ENCODE measurements around the gene SDF2L1. TPM values are rescaled to one million over a fixed set of nuclear protein-coding genes. Genes with fewer than 3 reads are reported as not detected.
"Not testable (repeated sequence)": the region's sequence is repeated elsewhere in the genome, so short reads cannot be mapped to it uniquely, and the experiment has no call there.

SDF2L1 gene
- 10 to 100 TPM; 36.9 to 69.4 (median 39.1) TPM for polyA plus RNA-seq (ENCODE audit: low read depth in 6 of 6)

GRCh38 chr22:21641789-21642583 is at the start of gene SDF2L1:
Gene SDF2L1, plus strand, starts transcription at chr22:21642302. Its CDS starts 35 bp downstream, at chr22:21642337.
- Mint-ChIP-seq H3K27me3 (peaks cover 0 to 3% (median 0%) of the 10 kb centered on the region in 3 donors), H3K36me3 (peaks cover 0 to 4% of the 10 kb centered on the region in 2 donors), H3K4me3 (peak within 1 kb of the TSS; percentile 69 to 95 (median 90)), H3K4me1 (peaks cover 29 to 35% (median 34%) of the 10 kb centered on the region in 3 donors), H3K9me3 (no peaks in the 10 kb centered on the region), H3K27ac (peak within 1 kb of the TSS in 5 of 6 donors; percentile 48 to 93 (median 90))
- ATAC-seq (ENCODE audit: low read depth in 2 of 2) (peak; percentile 95 to 97), DNase-seq (peak; percentile 99)

- peak overlapping the region in 2 of 6 donors; percentile 29 to 49 for H3K27ac Mint-ChIP-seq
- no peak for ATAC-seq (ENCODE audit: low read depth in 2 of 2)
- DNase-seq = no peak
- H3K36me3 Mint-ChIP-seq = peaks cover 24 to 30% of the 10 kb centered on the region in 2 donors
- no peaks in the 10 kb centered on the region for H3K9me3 Mint-ChIP-seq
- no peaks in the 10 kb centered on the region for H3K27me3 Mint-ChIP-seq
- H3K4me3 Mint-ChIP-seq = peak overlapping the region in 1 of 8 donors; percentile 21
- peaks cover 56 to 77% (median 76%) of the 10 kb centered on the region in 3 donors for H3K4me1 Mint-ChIP-seq
Observed at GRCh38 chr22:21592422-21592821, 49.7 kb upstream of the SDF2L1 start.

- Mint-ChIP-seq H3K4me3 (peak overlapping the region in 2 of 8 donors; percentile 37 to 60), H3K4me1 (peaks cover 51 to 71% (median 69%) of the 10 kb centered on the region in 3 donors), H3K9me3 (no peaks in the 10 kb centered on the region), H3K27me3 (no peaks in the 10 kb centered on the region), H3K36me3 (peaks cover 28 to 30% of the 10 kb centered on the region in 2 donors), H3K27ac (peak overlapping the region; percentile 24 to 89 (median 36))
- ATAC-seq (ENCODE audit: low read depth in 2 of 2) (no peak), DNase-seq (no peak)
Observed at GRCh38 chr22:21593406-21594232, 48.5 kb upstream of the SDF2L1 start.

- H3K27ac Mint-ChIP-seq = peak overlapping the region in 3 of 6 donors; percentile 20 to 82 (median 72)
- DNase-seq (no peak), ATAC-seq (ENCODE audit: low read depth in 2 of 2) (no peak)
- H3K9me3 Mint-ChIP-seq = no peaks in the 10 kb centered on the region
- H3K27me3 Mint-ChIP-seq = no peaks in the 10 kb centered on the region
- no peak overlapping the region for H3K4me3 Mint-ChIP-seq
- peaks cover 56 to 72% (median 67%) of the 10 kb centered on the region in 3 donors for H3K4me1 Mint-ChIP-seq
- H3K36me3 Mint-ChIP-seq = peaks cover 28 to 37% of the 10 kb centered on the region in 2 donors
Observed at GRCh38 chr22:21594865-21595452, 47.1 kb upstream of the SDF2L1 start.

GRCh38 chr22:21596356-21597135 is 45.6 kb upstream of the SDF2L1 start:
- H3K36me3 Mint-ChIP-seq = peaks cover 28 to 37% of the 10 kb centered on the region in 2 donors
- not testable (repeated sequence) for H3K9me3 Mint-ChIP-seq; ATAC-seq (ENCODE audit: low read depth in 2 of 2); DNase-seq; H3K27me3 Mint-ChIP-seq; H3K4me3 Mint-ChIP-seq
- H3K4me1 Mint-ChIP-seq = peaks cover 42 to 63% (median 57%) of the 10 kb centered on the region in 3 donors
- peak overlapping the region in 1 of 6 donors; percentile 79 for H3K27ac Mint-ChIP-seq

GRCh38 chr22:21598302-21598701 is 43.8 kb upstream of the SDF2L1 start:
- H3K27ac Mint-ChIP-seq = peak overlapping the region in 1 of 6 donors; percentile 45
- H3K36me3 Mint-ChIP-seq = peaks cover 26 to 39% of the 10 kb centered on the region in 2 donors
- H3K9me3 Mint-ChIP-seq = peaks cover 0 to 3% (median 0%) of the 10 kb centered on the region in 7 donors
- no peak for ATAC-seq (ENCODE audit: low read depth in 2 of 2)
- H3K4me1 Mint-ChIP-seq = peaks cover 43 to 66% (median 54%) of the 10 kb centered on the region in 3 donors
- no peak for DNase-seq
- H3K4me3 Mint-ChIP-seq = no peak overlapping the region
- H3K27me3 Mint-ChIP-seq = no peaks in the 10 kb centered on the region

- ATAC-seq (ENCODE audit: low read depth in 2 of 2) (no peak), DNase-seq (no peak)
- Mint-ChIP-seq H3K27ac (peak overlapping the region in 4 of 6 donors; percentile 1 to 53 (median 39)), H3K9me3 (peaks cover 0 to 3% (median 0%) of the 10 kb centered on the region in 7 donors), H3K4me3 (peak overlapping the region in 1 of 8 donors; percentile 33), H3K36me3 (peaks cover 18 to 30% of the 10 kb centered on the region in 2 donors), H3K27me3 (no peaks in the 10 kb centered on the region), H3K4me1 (peaks cover 33 to 56% (median 51%) of the 10 kb centered on the region in 3 donors)
Observed at GRCh38 chr22:21599053-21599893, 42.8 kb upstream of the SDF2L1 start.

- H3K4me1 Mint-ChIP-seq = peaks cover 31 to 67% (median 58%) of the 10 kb centered on the region in 3 donors
- no peak overlapping the region for H3K4me3 Mint-ChIP-seq
- H3K27ac Mint-ChIP-seq = peak overlapping the region in 2 of 6 donors; percentile 21 to 76
Observed at GRCh38 chr22:21602579-21602978, 39.5 kb upstream of the SDF2L1 start.

GRCh38 chr22:21603973-21604372 is 38.1 kb upstream of the SDF2L1 start:
- DNase-seq (no peak), ATAC-seq (ENCODE audit: low read depth in 2 of 2) (no peak)
- Mint-ChIP-seq H3K27ac (peak overlapping the region in 1 of 6 donors; percentile 22), H3K27me3 (no peaks in the 10 kb centered on the region), H3K4me1 (peaks cover 24 to 70% (median 51%) of the 10 kb centered on the region in 3 donors), H3K36me3 (peaks cover 0 to 10% of the 10 kb centered on the region in 2 donors), H3K4me3 (no peak overlapping the region), H3K9me3 (peaks cover 0 to 3% (median 0%) of the 10 kb centered on the region in 7 donors)

More at GRCh38 chr22:21602579-21602978, 39.5 kb upstream of the SDF2L1 start:
- H3K36me3 Mint-ChIP-seq = peaks cover 4 to 13% of the 10 kb centered on the region in 2 donors
- H3K27me3 Mint-ChIP-seq = no peaks in the 10 kb centered on the region
- ATAC-seq (ENCODE audit: low read depth in 2 of 2) = no peak
- DNase-seq = no peak
- peaks cover 0 to 3% (median 0%) of the 10 kb centered on the region in 7 donors for H3K9me3 Mint-ChIP-seq

GRCh38 chr22:21605887-21606564 is 36.1 kb upstream of the SDF2L1 start:
- peak overlapping the region in 1 of 6 donors; percentile 54 for H3K27ac Mint-ChIP-seq
- H3K27me3 Mint-ChIP-seq = no peaks in the 10 kb centered on the region
- no peak overlapping the region for H3K4me3 Mint-ChIP-seq
- H3K36me3 Mint-ChIP-seq = peaks cover 4 to 7% of the 10 kb centered on the region in 2 donors
- ATAC-seq (ENCODE audit: low read depth in 2 of 2) (no peak), DNase-seq (no peak)
- peaks cover 20 to 56% (median 37%) of the 10 kb centered on the region in 3 donors for H3K4me1 Mint-ChIP-seq
- H3K9me3 Mint-ChIP-seq = peaks cover 0 to 3% (median 0%) of the 10 kb centered on the region in 7 donors

- ATAC-seq (ENCODE audit: low read depth in 2 of 2) = no peak
- Mint-ChIP-seq H3K36me3 (peaks cover 4 to 13% of the 10 kb centered on the region in 2 donors), H3K27ac (no peak overlapping the region), H3K9me3 (peaks cover 0 to 3% (median 0%) of the 10 kb centered on the region in 7 donors), H3K4me3 (no peak overlapping the region), H3K27me3 (no peaks in the 10 kb centered on the region), H3K4me1 (peaks cover 24 to 59% (median 41%) of the 10 kb centered on the region in 3 donors)
- no peak for DNase-seq
Observed at GRCh38 chr22:21606775-21607174, 35.3 kb upstream of the SDF2L1 start.

Measured in naive B cell (primary cell).